GM19397 (cell line): Measurements from ENCODE around the gene CCDC40.
"Not testable (repeated sequence)": the region's sequence is repeated elsewhere in the genome, so short reads cannot be mapped to it uniquely, and the experiment has no call there.

Experiments
- ATAC-seq: cut with Tn5 transposase; IDR thresholded peaks from one replicate; pipeline ENCODE4 v1.9.1; 2021; ENCODE audit warnings: mild to moderate bottlenecking, moderate library complexity; ENCODE audit not compliant: unreplicated experiment

CCDC40 gene

GRCh38 chr17:80043963-80044362 is 7.5 kb downstream of the CCDC40 start:
- ATAC-seq, result no peak

- no peak for ATAC-seq
Measured at GRCh38 chr17:80045703-80046102, 9.3 kb downstream of the CCDC40 start.

- not testable (repeated sequence) for ATAC-seq
Measured at GRCh38 chr17:80046709-80047108, 10.3 kb downstream of the CCDC40 start.

- no peak for ATAC-seq
Measured at GRCh38 chr17:80047176-80047575, 10.7 kb downstream of the CCDC40 start.

- no peak for ATAC-seq
Measured at GRCh38 chr17:80049986-80050385, 13.5 kb downstream of the CCDC40 start.

- ATAC-seq, result no peak
Measured at GRCh38 chr17:80050706-80051105, 14.3 kb downstream of the CCDC40 start.

- ATAC-seq, result no peak
Measured at GRCh38 chr17:80051681-80052080, 15.2 kb downstream of the CCDC40 start.

GRCh38 chr17:80053102-80053501 is 16.7 kb downstream of the CCDC40 start:
- ATAC-seq, result no peak

- no peak for ATAC-seq
Measured at GRCh38 chr17:80055597-80055996, 19.2 kb downstream of the CCDC40 start.

GRCh38 chr17:80058311-80058955 is 22.0 kb downstream of the CCDC40 start:
- ATAC-seq, result no peak

- no peak for ATAC-seq
Measured at GRCh38 chr17:80060644-80061043, 24.2 kb downstream of the CCDC40 start.

- ATAC-seq, result no peak
Measured at GRCh38 chr17:80061421-80061820, 25.0 kb downstream of the CCDC40 start.

GRCh38 chr17:80063830-80064585 is 27.6 kb downstream of the CCDC40 start:
- ATAC-seq, result no peak

- ATAC-seq, result no peak
Measured at GRCh38 chr17:80064696-80065095, 28.3 kb downstream of the CCDC40 start.

- no peak for ATAC-seq
Measured at GRCh38 chr17:80065478-80066170, 29.2 kb downstream of the CCDC40 start.

- no peak for ATAC-seq
Measured at GRCh38 chr17:80067393-80067986, 31.0 kb downstream of the CCDC40 start.

- ATAC-seq, result no peak
Measured at GRCh38 chr17:80068301-80069222, 32.1 kb downstream of the CCDC40 start.

GRCh38 chr17:80070375-80071115 is 34.1 kb downstream of the CCDC40 start:
- ATAC-seq, result no peak

- no peak for ATAC-seq
Measured at GRCh38 chr17:80071116-80071841, 34.8 kb downstream of the CCDC40 start.
